ENCODE results near the gene SLC8A1.

Gene SLC8A1

GRCh38 chr2:40380721-40381120, 71.2 kb downstream of the SLC8A1 start:
- DNase-seq = no peak

GRCh38 chr2:40380041-40380440, 71.8 kb downstream of the SLC8A1 start:
- DNase-seq = no peak

GRCh38 chr2:40374543-40375240, 77.2 kb downstream of the SLC8A1 start:
- no peak for DNase-seq

- DNase-seq = no peak
Measured at GRCh38 chr2:40373111-40373510, 78.8 kb downstream of the SLC8A1 start.

- no peak for DNase-seq
Measured at GRCh38 chr2:40372283-40372985, 79.5 kb downstream of the SLC8A1 start.

GRCh38 chr2:40371525-40372282, 80.2 kb downstream of the SLC8A1 start:
- DNase-seq = no peak

- DNase-seq = no peak
Measured at GRCh38 chr2:40370007-40370395, 81.9 kb downstream of the SLC8A1 start.

GRCh38 chr2:40369267-40370006, 82.5 kb downstream of the SLC8A1 start:
- no peak for DNase-seq

GRCh38 chr2:40367652-40368051, 84.2 kb downstream of the SLC8A1 start:
- no peak for DNase-seq

- no peak for DNase-seq
Measured at GRCh38 chr2:40367032-40367431, 84.9 kb downstream of the SLC8A1 start.

GRCh38 chr2:40364151-40364874, 87.6 kb downstream of the SLC8A1 start:
- no peak for DNase-seq

GRCh38 chr2:40363631-40364030, 88.3 kb downstream of the SLC8A1 start:
- no peak for DNase-seq

GRCh38 chr2:40363231-40363630, 88.7 kb downstream of the SLC8A1 start:
- no peak for DNase-seq

GRCh38 chr2:40361478-40361877, 90.4 kb downstream of the SLC8A1 start:
- no peak for DNase-seq

- no peak for DNase-seq
Measured at GRCh38 chr2:40360652-40361051, 91.2 kb downstream of the SLC8A1 start.

- no peak for DNase-seq
Measured at GRCh38 chr2:40359811-40360210, 92.1 kb downstream of the SLC8A1 start.

GRCh38 chr2:40358783-40359182, 93.1 kb downstream of the SLC8A1 start:
- DNase-seq = no peak

- no peak for DNase-seq
Measured at GRCh38 chr2:40357667-40358066, 94.2 kb downstream of the SLC8A1 start.

GRCh38 chr2:40355451-40355850, 96.4 kb downstream of the SLC8A1 start:
- no peak for DNase-seq

- no peak for DNase-seq
Measured at GRCh38 chr2:40353231-40353630, 98.7 kb downstream of the SLC8A1 start.

GRCh38 chr2:40352703-40353099, 99.2 kb downstream of the SLC8A1 start:
- DNase-seq = no peak

GRCh38 chr2:40352041-40352702, 99.7 kb downstream of the SLC8A1 start:
- no peak for DNase-seq
